K562 (cell line): ENCODE measurements around the gene IQGAP3. TPM values are rescaled to one million over a fixed set of nuclear protein-coding genes. Genes with fewer than 3 reads are reported as not detected.
A peak's percentile ranks its signal among the peaks of the same experiment; 100 is the strongest.

Experiments used
- EZH2 ChIP-seq: IDR thresholded peaks from 2 replicates; pipeline ENCODE4 v1.6.1; 2012; ENCODE audit warnings: low read depth, mild to moderate bottlenecking, inconsistent platforms, low read length, borderline replicate concordance
- FOXK1 ChIP-seq: sonication (generic); formaldehyde crosslinking; IDR thresholded peaks from 2 replicates; pipeline ENCODE4 v1.8.0; 2022; ENCODE audit warnings: missing genetic modification reagents, mild to moderate bottlenecking, borderline replicate concordance
- NFIC ChIP-seq: fragments of 450-650 bp; IDR thresholded peaks from 2 replicates; pipeline ENCODE4 v1.6.1; 2017; ENCODE audit warnings: mild to moderate bottlenecking, inconsistent platforms
- RHOXF2B ChIP-seq: fragments of 250-450 bp; sonication (Bioruptor Pico); conservative IDR thresholded peaks from 2 replicates; pipeline ENCODE4 v1.5.1; 2021
- TBL1XR1 ChIP-seq, 2 experiments: IDR thresholded peaks; 2 replicates each; pipeline ENCODE4 v1.6.1; 2012; ENCODE audit warnings: improper control_type of control experiment in 2 of 2, low read length in 2 of 2, mild to moderate bottlenecking in 1 of 2
- polyA plus RNA-seq, 8 experiments: library from polyadenylated mRNA; depleted of rRNA in 4 of 8; stranded (reverse) in 5 of 8; unstranded in 3 of 8; fragments of >200 nt; fragmentation: Nextera tagmentation in 2 of 8; fragmentation: Illumina TruSeq in 1 of 8; extraction: Ambion mirVana in 2 of 8; extraction: Trizol in 1 of 8; gene quantifications; 2 replicates each; pipeline versions ENCODE4 v1.2.1 to v1.2.3, GENCODE V29; 2011 to 2014; ENCODE audit warnings: inconsistent platforms in 1 of 8, missing spikeins in 1 of 8
- total RNA-seq, 7 experiments: library from RNA; depleted of rRNA in 6 of 7; stranded (reverse); fragments of >200 nt in 6 of 7; fragmentation: Illumina TruSeq in 2 of 7; extraction: Trizol in 2 of 7; gene quantifications; 2 replicates each; pipeline versions ENCODE4 v1.2.1 to v1.2.3, GENCODE V29; 2011 to 2021; ENCODE audit warnings: low replicate concordance in 1 of 7
- TF ChIP-seq, protein P1 (sequence below), 2 experiments: fragments of 450-650 bp in 1 of 2; sonication (generic) in 1 of 2; formaldehyde crosslinking in 1 of 2; IDR thresholded peaks; 2 replicates each; pipeline versions ENCODE4 v1.7.1 to v1.9.0; 2016 to 2022; ENCODE audit warnings: inconsistent platforms in 1 of 2, mild to moderate bottlenecking in 1 of 2, missing genetic modification reagents in 1 of 2
- TF ChIP-seq, protein P2 (sequence below): sonication (generic); formaldehyde crosslinking; IDR thresholded peaks from 2 replicates; pipeline ENCODE4 v1.8.0; 2022; ENCODE audit warnings: mild to moderate bottlenecking, missing genetic modification reagents
- TF ChIP-seq, protein P3 (sequence below), 2 experiments: IDR thresholded peaks; 2 replicates each; pipeline ENCODE4 v1.6.1; 2012; ENCODE audit warnings: improper control_type of control experiment in 2 of 2, low read depth in 2 of 2, low read length in 2 of 2, borderline replicate concordance in 1 of 2

The IQGAP3 gene
- total and polyA plus RNA-seq, 9 of the 15 experiments (the other 6 are each of a cell fraction or from before 2014, with no cell fraction given) = 1.4 to 16.6 (median 11.9) TPM

DNA sequence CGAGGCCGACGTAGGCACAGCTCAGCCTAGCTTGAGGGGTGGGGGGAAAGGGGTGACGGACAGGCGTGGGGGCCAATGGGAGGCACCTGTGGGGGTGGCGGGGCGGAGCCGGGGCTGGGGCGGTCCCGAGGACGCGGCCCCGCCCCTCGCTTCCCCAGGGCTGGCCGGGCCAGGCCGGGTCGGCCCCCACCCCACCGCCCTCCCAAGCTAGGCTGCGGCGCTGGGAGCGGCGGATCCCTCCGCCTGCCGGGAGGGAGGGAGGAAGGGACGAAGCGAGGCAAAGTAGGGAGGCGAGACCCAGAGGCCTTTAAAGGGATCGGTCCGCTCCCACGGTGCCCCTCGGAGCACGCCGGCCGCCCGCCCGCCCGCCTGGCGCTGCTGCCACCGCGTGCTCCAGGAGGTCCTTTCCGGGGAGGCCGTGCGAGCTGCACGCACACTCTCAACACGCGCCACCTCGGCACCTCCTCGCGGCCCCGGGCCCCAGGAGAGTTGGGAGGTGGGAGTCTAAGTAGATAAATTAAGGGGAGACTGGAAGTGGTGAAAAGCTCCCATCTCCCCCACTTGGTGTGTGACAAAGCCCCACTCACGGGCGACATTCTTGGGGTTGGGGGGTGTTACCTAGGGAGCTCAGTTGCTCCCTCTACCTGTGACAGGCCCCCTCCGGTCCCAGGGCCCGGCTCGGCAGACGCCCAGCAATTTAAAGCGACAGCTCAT lies 71.4 kb downstream of the IQGAP3 start (continued):
- TF ChIP-seq, protein P1, sequence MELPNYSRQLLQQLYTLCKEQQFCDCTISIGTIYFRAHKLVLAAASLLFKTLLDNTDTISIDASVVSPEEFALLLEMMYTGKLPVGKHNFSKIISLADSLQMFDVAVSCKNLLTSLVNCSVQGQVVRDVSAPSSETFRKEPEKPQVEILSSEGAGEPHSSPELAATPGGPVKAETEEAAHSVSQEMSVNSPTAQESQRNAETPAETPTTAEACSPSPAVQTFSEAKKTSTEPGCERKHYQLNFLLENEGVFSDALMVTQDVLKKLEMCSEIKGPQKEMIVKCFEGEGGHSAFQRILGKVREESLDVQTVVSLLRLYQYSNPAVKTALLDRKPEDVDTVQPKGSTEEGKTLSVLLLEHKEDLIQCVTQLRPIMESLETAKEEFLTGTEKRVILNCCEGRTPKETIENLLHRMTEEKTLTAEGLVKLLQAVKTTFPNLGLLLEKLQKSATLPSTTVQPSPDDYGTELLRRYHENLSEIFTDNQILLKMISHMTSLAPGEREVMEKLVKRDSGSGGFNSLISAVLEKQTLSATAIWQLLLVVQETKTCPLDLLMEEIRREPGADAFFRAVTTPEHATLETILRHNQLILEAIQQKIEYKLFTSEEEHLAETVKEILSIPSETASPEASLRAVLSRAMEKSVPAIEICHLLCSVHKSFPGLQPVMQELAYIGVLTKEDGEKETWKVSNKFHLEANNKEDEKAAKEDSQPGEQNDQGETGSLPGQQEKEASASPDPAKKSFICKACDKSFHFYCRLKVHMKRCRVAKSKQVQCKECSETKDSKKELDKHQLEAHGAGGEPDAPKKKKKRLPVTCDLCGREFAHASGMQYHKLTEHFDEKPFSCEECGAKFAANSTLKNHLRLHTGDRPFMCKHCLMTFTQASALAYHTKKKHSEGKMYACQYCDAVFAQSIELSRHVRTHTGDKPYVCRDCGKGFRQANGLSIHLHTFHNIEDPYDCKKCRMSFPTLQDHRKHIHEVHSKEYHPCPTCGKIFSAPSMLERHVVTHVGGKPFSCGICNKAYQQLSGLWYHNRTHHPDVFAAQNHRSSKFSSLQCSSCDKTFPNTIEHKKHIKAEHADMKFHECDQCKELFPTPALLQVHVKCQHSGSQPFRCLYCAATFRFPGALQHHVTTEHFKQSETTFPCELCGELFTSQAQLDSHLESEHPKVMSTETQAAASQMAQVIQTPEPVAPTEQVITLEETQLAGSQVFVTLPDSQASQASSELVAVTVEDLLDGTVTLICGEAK (IDR thresholded peaks at IDR 0.05) = peak; percentile 12; the same call in 1 of the 2 replicates
- TF ChIP-seq, protein P1 (CRISPR knock-in tag; IDR thresholded peaks at IDR 0.05) = peak; percentile 44; the same call in 1 of the 2 replicates
- peak; percentile 84 for TF ChIP-seq FOXK1 (CRISPR knock-in tag)
- TF ChIP-seq RHOXF2B (CRISPR knock-in tag) = no peak
- TF ChIP-seq EZH2 = no peak
- TF ChIP-seq NFIC = peak; percentile 34; the same call in 1 of the 2 replicates
- TF ChIP-seq, protein P2, sequence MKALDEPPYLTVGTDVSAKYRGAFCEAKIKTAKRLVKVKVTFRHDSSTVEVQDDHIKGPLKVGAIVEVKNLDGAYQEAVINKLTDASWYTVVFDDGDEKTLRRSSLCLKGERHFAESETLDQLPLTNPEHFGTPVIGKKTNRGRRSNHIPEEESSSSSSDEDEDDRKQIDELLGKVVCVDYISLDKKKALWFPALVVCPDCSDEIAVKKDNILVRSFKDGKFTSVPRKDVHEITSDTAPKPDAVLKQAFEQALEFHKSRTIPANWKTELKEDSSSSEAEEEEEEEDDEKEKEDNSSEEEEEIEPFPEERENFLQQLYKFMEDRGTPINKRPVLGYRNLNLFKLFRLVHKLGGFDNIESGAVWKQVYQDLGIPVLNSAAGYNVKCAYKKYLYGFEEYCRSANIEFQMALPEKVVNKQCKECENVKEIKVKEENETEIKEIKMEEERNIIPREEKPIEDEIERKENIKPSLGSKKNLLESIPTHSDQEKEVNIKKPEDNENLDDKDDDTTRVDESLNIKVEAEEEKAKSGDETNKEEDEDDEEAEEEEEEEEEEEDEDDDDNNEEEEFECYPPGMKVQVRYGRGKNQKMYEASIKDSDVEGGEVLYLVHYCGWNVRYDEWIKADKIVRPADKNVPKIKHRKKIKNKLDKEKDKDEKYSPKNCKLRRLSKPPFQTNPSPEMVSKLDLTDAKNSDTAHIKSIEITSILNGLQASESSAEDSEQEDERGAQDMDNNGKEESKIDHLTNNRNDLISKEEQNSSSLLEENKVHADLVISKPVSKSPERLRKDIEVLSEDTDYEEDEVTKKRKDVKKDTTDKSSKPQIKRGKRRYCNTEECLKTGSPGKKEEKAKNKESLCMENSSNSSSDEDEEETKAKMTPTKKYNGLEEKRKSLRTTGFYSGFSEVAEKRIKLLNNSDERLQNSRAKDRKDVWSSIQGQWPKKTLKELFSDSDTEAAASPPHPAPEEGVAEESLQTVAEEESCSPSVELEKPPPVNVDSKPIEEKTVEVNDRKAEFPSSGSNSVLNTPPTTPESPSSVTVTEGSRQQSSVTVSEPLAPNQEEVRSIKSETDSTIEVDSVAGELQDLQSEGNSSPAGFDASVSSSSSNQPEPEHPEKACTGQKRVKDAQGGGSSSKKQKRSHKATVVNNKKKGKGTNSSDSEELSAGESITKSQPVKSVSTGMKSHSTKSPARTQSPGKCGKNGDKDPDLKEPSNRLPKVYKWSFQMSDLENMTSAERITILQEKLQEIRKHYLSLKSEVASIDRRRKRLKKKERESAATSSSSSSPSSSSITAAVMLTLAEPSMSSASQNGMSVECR (CRISPR knock-in tag) = peak; percentile 73; the same call in 1 of the 2 replicates
- TF ChIP-seq TBL1XR1 (IDR thresholded peaks at IDR 0.05; ENCODE audit: low read length in 2 of 2) = 0 out of 4 replicates have a peak, but pooled peaks have one; percentile 13 to 29
- TF ChIP-seq, protein P3, sequence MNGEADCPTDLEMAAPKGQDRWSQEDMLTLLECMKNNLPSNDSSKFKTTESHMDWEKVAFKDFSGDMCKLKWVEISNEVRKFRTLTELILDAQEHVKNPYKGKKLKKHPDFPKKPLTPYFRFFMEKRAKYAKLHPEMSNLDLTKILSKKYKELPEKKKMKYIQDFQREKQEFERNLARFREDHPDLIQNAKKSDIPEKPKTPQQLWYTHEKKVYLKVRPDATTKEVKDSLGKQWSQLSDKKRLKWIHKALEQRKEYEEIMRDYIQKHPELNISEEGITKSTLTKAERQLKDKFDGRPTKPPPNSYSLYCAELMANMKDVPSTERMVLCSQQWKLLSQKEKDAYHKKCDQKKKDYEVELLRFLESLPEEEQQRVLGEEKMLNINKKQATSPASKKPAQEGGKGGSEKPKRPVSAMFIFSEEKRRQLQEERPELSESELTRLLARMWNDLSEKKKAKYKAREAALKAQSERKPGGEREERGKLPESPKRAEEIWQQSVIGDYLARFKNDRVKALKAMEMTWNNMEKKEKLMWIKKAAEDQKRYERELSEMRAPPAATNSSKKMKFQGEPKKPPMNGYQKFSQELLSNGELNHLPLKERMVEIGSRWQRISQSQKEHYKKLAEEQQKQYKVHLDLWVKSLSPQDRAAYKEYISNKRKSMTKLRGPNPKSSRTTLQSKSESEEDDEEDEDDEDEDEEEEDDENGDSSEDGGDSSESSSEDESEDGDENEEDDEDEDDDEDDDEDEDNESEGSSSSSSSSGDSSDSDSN (IDR thresholded peaks at IDR 0.05; ENCODE audit: borderline replicate concordance in 1 of 2, low read depth in 2 of 2, low read length in 2 of 2) = peak in 1 of 2 experiments; percentile 72; a peak in 1 of 4 replicates
